Endothelial cell of umbilical vein (primary cell): ENCODE results near the gene TMEM14A. TPM values are rescaled to one million over a fixed set of nuclear protein-coding genes. Genes with fewer than 3 reads are reported as not detected.

Experiments
- BruUV-seq: library from RNA; stranded (reverse); fragments of 400-500 nt; replicated peaks from 2 replicates; lab custom pipeline; 2021; lab: Mats Ljungman, UMichigan
- CTCF ChIA-PET: fragments of 300-600, 350-600 bp; sonication (Branson Sonifier 250); formaldehyde crosslinking; loops from one replicate; lab custom pipeline; 2021; ENCODE audit warnings: antibody characterized with exemption, inconsistent platforms; lab: Charles Lee
- POLR2A ChIA-PET: fragments of 300-600, 350-600 bp; sonication (Branson Sonifier 250); formaldehyde crosslinking; loops from one replicate; lab custom pipeline; 2021; ENCODE audit warnings: antibody characterized with exemption, inconsistent platforms; lab: Charles Lee
- DNase-seq: peaks from one replicate; pipeline ENCODE4 v3.0.0-alpha.2; 2011; ENCODE audit warnings: low read depth, low spot score
- FAIRE-seq: peaks from 2 replicates; lab custom pipeline; 2011; peaks lifted over from hg19 to GRCh38; lab: Jason Lieb, UNC
- H2AFZ ChIP-seq: 2 replicates; pipeline ENCODE4 v1.6.0; 2012; ENCODE audit warnings: low read depth, low read length, control low read depth, inconsistent platforms
- H3K27ac ChIP-seq: 2 replicates; pipeline ENCODE4 v1.5.1; 2011; ENCODE audit warnings: low read depth, mild to moderate bottlenecking, control low read depth, low read length, moderate library complexity; ENCODE audit not compliant: insufficient read depth
- H3K27me3 ChIP-seq, 2 experiments: 2 replicates each; pipeline versions ENCODE4 v1.6.0 to v1.6.1; 2011; ENCODE audit warnings: low read length in 2 of 2, mixed read lengths in 1 of 2; ENCODE audit not compliant: control insufficient read depth in 2 of 2, insufficient read depth in 2 of 2
- H3K36me3 ChIP-seq, 2 experiments: 2 replicates in 1 of 2; 3 replicates in 1 of 2; pipeline ENCODE4 v1.5.1; 2011; ENCODE audit warnings: low read length in 2 of 2, mild to moderate bottlenecking in 1 of 2, moderate library complexity in 1 of 2; ENCODE audit not compliant: control insufficient read depth in 2 of 2, insufficient read depth in 2 of 2; ENCODE audit errors: extremely low read depth in 1 of 2
- H3K4me1 ChIP-seq: 3 replicates; pipeline ENCODE4 v1.5.1; 2011; ENCODE audit warnings: mild to moderate bottlenecking, low read length; ENCODE audit not compliant: control insufficient read depth, insufficient read depth; ENCODE audit errors: extremely low read depth
- H3K4me2 ChIP-seq: 2 replicates; pipeline ENCODE4 v1.6.1; 2011; ENCODE audit warnings: low read length, control low read depth, mixed read lengths; ENCODE audit not compliant: insufficient read depth
- H3K4me3 ChIP-seq, 3 experiments: fragments of 200-600 bp in 1 of 3; sonication (generic), shearing (Covaris generic) in 1 of 3; replicated peaks in 1 of 3; 2 replicates each; pipeline ENCODE4 v1.5.1; 2011 to 2016; ENCODE audit warnings: control low read depth in 3 of 3, low read length in 3 of 3, mild to moderate bottlenecking in 2 of 3, inconsistent platforms in 1 of 3, low read depth in 1 of 3, moderate library complexity in 1 of 3; ENCODE audit not compliant: insufficient read depth in 1 of 3
- H3K79me2 ChIP-seq: 2 replicates; pipeline ENCODE4 v1.6.0; 2012; ENCODE audit warnings: low read length, inconsistent platforms; ENCODE audit not compliant: control insufficient read depth, insufficient read depth
- H3K9ac ChIP-seq: replicated peaks from 2 replicates; pipeline ENCODE3; 2011; ENCODE audit warnings: low read length, control low read depth; ENCODE audit not compliant: insufficient read depth; ENCODE audit errors: extremely low read depth
- H3K9me1 ChIP-seq: replicated peaks from 3 replicates; pipeline ENCODE4 v1.6.0; 2011; ENCODE audit warnings: mild to moderate bottlenecking, low read length; ENCODE audit not compliant: control insufficient read depth, insufficient read depth; ENCODE audit errors: extremely low read depth
- H3K9me3 ChIP-seq: replicated peaks from 2 replicates; pipeline ENCODE4 v1.5.1; 2012; ENCODE audit warnings: low read length, inconsistent platforms; ENCODE audit not compliant: control insufficient read depth, insufficient read depth
- H4K20me1 ChIP-seq: replicated peaks from 2 replicates; pipeline ENCODE3; 2011; ENCODE audit warnings: mild to moderate bottlenecking, low read length; ENCODE audit not compliant: control insufficient read depth, insufficient read depth; ENCODE audit errors: extremely low read depth
- EZH2 ChIP-seq: IDR thresholded peaks from 2 replicates; pipeline ENCODE4 v1.6.1; 2012; ENCODE audit warnings: borderline replicate concordance, low read depth, mild to moderate bottlenecking, moderate library complexity, low read length, inconsistent platforms; ENCODE audit not compliant: severe bottlenecking
- GATA2 ChIP-seq: IDR thresholded peaks from 2 replicates; pipeline ENCODE4 v1.7.0; 2011; ENCODE audit warnings: low read depth, mild to moderate bottlenecking, moderate library complexity, mixed read lengths, low read length; ENCODE audit not compliant: insufficient read length, insufficient read depth
- dilution Hi-C: fragments of 300-500 bp; cut with MboI; formaldehyde crosslinking; loops from one replicate; pipeline ENCODE4 v1.15.0; 2019; ENCODE audit warnings: low sequenced_read_pairs; ENCODE audit not compliant: extremely low pct_ligation_motif_present
- intact Hi-C: fragments of 100-400 bp; cut with micrococcal nuclease; formaldehyde crosslinking; loops from one replicate; pipeline ENCODE4 v1.10.0; 2022
- polyA plus RNA-seq, 4 experiments: library from polyadenylated mRNA; depleted of rRNA in 3 of 4; stranded (reverse) in 3 of 4; unstranded in 1 of 4; fragments of >200 nt; gene quantifications; 2 replicates each; pipeline versions ENCODE4 v1.2.1 to v1.2.3, GENCODE V29; 2011 to 2012; ENCODE audit warnings: missing spikeins in 1 of 4
- total RNA-seq: library from RNA; stranded (reverse); gene quantifications from 2 replicates; pipeline ENCODE4 v1.2.3, GENCODE V29; 2021
- TF ChIP-seq, protein P1 (sequence below), 2 donors: IDR thresholded peaks; 1 replicate in 1 of 2; 2 replicates in 1 of 2; pipeline ENCODE4 v1.5.1; 2011; ENCODE audit warnings: low read length in 2 of 2, mild to moderate bottlenecking in 2 of 2, moderate library complexity in 2 of 2, control low read depth in 1 of 2, inconsistent platforms in 1 of 2, low read depth in 1 of 2; ENCODE audit not compliant: insufficient read depth in 1 of 2; ENCODE audit errors: extremely low read depth in 1 of 2

The TMEM14A gene
- total and polyA plus RNA-seq, 2 donors (not counting 3 experiments of a cell fraction or from before 2014, with no cell fraction given) = 19.5 to 33.7 TPM

DNA sequence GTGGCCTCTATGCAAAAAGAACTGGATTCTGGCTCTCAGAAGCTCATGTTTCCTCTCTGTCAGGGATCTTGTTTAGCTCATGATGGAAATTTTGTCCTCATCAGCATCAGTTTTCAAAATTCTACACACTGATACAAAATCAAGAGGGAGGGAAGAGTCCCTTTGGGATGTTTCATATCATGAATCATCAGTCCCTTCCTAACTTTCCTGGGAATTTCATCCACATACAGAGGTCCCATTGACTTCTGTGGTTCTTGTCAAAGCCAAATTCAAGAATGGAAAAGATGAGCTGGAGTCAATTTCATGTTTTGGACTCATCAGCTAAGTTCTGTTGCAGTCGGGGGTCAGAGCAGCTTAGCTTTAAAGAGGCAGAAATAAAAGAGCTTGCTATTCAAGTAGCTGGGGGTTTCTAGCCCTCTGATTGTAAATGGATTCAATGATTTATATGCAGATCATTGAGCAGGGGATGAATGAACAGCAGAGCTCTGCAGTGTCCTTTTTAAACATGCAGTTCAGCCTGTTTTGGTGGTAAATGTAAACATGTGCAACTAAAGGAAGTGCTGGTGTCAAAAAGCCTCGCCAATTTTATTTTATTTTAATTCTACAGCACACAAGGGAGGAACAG lies 21.3 kb upstream of the TMEM14A start:
- Histone ChIP-seq H3K79me2 (no peaks in the 10 kb centered on the region), H3K4me3 (no peak overlapping the region), H3K9me1 (no peaks in the 10 kb centered on the region), H3K27ac (no peak overlapping the region), H3K4me1 (no peaks in the 10 kb centered on the region), H3K4me2 (no peak overlapping the region), H3K36me3 (no peaks in the 10 kb centered on the region), H2AFZ (no peak overlapping the region), H3K9me3 (no peaks in the 10 kb centered on the region), H4K20me1 (no peaks in the 10 kb centered on the region), H3K27me3 (peaks cover 5 to 9% of the 10 kb centered on the region in 2 experiments), H3K9ac (no peak overlapping the region)
- dilution Hi-C loops (loop anchor here (25.0 kb wide), 1 partner anchor 262 kb away; no protein-coding TSS in a partner anchor), intact Hi-C loops (loop anchor here (5.0 kb wide), 1 partner anchor 37 kb away; no protein-coding TSS in a partner anchor)
- TF ChIP-seq EZH2 (no peak), GATA2 (no peak)
- TF ChIP-seq, protein P1, sequence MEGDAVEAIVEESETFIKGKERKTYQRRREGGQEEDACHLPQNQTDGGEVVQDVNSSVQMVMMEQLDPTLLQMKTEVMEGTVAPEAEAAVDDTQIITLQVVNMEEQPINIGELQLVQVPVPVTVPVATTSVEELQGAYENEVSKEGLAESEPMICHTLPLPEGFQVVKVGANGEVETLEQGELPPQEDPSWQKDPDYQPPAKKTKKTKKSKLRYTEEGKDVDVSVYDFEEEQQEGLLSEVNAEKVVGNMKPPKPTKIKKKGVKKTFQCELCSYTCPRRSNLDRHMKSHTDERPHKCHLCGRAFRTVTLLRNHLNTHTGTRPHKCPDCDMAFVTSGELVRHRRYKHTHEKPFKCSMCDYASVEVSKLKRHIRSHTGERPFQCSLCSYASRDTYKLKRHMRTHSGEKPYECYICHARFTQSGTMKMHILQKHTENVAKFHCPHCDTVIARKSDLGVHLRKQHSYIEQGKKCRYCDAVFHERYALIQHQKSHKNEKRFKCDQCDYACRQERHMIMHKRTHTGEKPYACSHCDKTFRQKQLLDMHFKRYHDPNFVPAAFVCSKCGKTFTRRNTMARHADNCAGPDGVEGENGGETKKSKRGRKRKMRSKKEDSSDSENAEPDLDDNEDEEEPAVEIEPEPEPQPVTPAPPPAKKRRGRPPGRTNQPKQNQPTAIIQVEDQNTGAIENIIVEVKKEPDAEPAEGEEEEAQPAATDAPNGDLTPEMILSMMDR (IDR thresholded peaks at IDR 0.05; ENCODE audit: extremely low read depth in 1 of 2, insufficient read depth in 1 of 2, low read depth in 1 of 2, low read length in 2 of 2) = no peak
- BruUV-seq = no TSS peak
- no peak for FAIRE-seq
- CTCF ChIA-PET = interaction anchor here (0.8 to 7.8 kb wide), 11 partner anchors 8 to 242 kb away, joined by 3 to 62 read pairs (median 5); partner anchors contain the start of gene EFHC1
- DNase-seq = no peak
- POLR2A ChIA-PET = interaction anchor here (0.6 kb wide), 1 partner anchor 242 kb away, joined by 4 read pairs; no protein-coding TSS in a partner anchor
